OCI-LY1 (cell line): ENCODE results near the gene FAM149A.

Experiments
- H2AFZ ChIP-seq: fragments of 200-600 bp; sonication (generic), shearing (Covaris generic); 2 replicates; pipeline ENCODE4 v1.6.0; 2014; ENCODE audit warnings: antibody characterized with exemption, mild to moderate bottlenecking, low read length
- H3F3A ChIP-seq: fragments of 200-600 bp; sonication (generic), shearing (Covaris generic); 2 replicates; pipeline ENCODE4 v1.6.0; 2014; ENCODE audit warnings: mild to moderate bottlenecking, antibody characterized with exemption, low read length, moderate library complexity; ENCODE audit not compliant: insufficient read depth
- H3K27ac ChIP-seq: fragments of 200-600 bp; sonication (generic); 2 replicates; pipeline ENCODE4 v1.5.1; 2014; ENCODE audit warnings: low read length, mixed run types, mild to moderate bottlenecking, low read depth; ENCODE audit not compliant: poor library complexity, severe bottlenecking
- H3K27me3 ChIP-seq: fragments of 200-600 bp; sonication (generic); 2 replicates; pipeline ENCODE4 v1.6.0; 2014; ENCODE audit warnings: antibody characterized with exemption, mild to moderate bottlenecking, low read length, moderate library complexity; ENCODE audit not compliant: insufficient read depth
- H3K36me3 ChIP-seq: fragments of 200-600 bp; sonication (generic); 2 replicates; pipeline ENCODE4 v1.6.1; 2014; ENCODE audit warnings: mild to moderate bottlenecking, antibody characterized with exemption, low read length, moderate library complexity, mixed read lengths; ENCODE audit not compliant: insufficient read depth
- H3K4me1 ChIP-seq: fragments of 200-600 bp; sonication (generic); 2 replicates; pipeline ENCODE4 v1.5.1; 2014; ENCODE audit warnings: mild to moderate bottlenecking, low read length, moderate library complexity; ENCODE audit not compliant: insufficient read depth, severe bottlenecking
- H3K4me2 ChIP-seq: fragments of 200-600 bp; sonication (generic), shearing (Covaris generic); 2 replicates; pipeline ENCODE4 v1.6.1; 2014; ENCODE audit warnings: low read length
- H3K4me3 ChIP-seq: fragments of 200-600 bp; sonication (generic); 2 replicates; pipeline ENCODE4 v1.5.1; 2014; ENCODE audit warnings: low read length, low read depth, mild to moderate bottlenecking, mixed read lengths; ENCODE audit not compliant: poor library complexity, severe bottlenecking
- H3K79me2 ChIP-seq: fragments of 200-600 bp; shearing (Covaris generic); 2 replicates; pipeline ENCODE4 v1.6.1; 2016; ENCODE audit warnings: mixed run types, low read length, mixed read lengths; ENCODE audit not compliant: insufficient read depth
- H3K9ac ChIP-seq: fragments of 200-600 bp; sonication (generic), shearing (Covaris generic); 2 replicates; pipeline ENCODE4 v1.6.1; 2014; ENCODE audit warnings: mild to moderate bottlenecking, low read length, mixed read lengths
- H3K9me2 ChIP-seq: fragments of 200-600 bp; sonication (generic), shearing (Covaris generic); 2 replicates; pipeline ENCODE4 v1.6.1; 2014; ENCODE audit warnings: low read depth, mild to moderate bottlenecking, low read length, mixed read lengths
- H3K9me3 ChIP-seq: fragments of 200-600 bp; shearing (Covaris generic); 2 replicates; pipeline ENCODE4 v1.6.1; 2014; ENCODE audit warnings: low read length, mixed read lengths
- H4K20me1 ChIP-seq: fragments of 200-600 bp; sonication (generic), shearing (Covaris generic); 2 replicates; pipeline ENCODE4 v1.6.0; 2016; ENCODE audit warnings: mild to moderate bottlenecking, low read length; ENCODE audit not compliant: insufficient read depth
- EZH2 ChIP-seq: fragments of 200-600 bp; sonication (generic), shearing (Covaris generic); IDR thresholded peaks from 2 replicates; pipeline ENCODE4 v1.8.0; 2017; ENCODE audit warnings: borderline replicate concordance, mixed run types, mild to moderate bottlenecking, antibody characterized with exemption, low read length, moderate library complexity, mixed read lengths
- TF ChIP-seq, protein P1 (sequence below): fragments of 200-600 bp; sonication (generic), shearing (Covaris generic); IDR thresholded peaks from 2 replicates; pipeline ENCODE4 v1.5.1; 2017; ENCODE audit warnings: mild to moderate bottlenecking, antibody characterized with exemption, low read length, moderate library complexity, mixed read lengths

FAM149A gene

DNA sequence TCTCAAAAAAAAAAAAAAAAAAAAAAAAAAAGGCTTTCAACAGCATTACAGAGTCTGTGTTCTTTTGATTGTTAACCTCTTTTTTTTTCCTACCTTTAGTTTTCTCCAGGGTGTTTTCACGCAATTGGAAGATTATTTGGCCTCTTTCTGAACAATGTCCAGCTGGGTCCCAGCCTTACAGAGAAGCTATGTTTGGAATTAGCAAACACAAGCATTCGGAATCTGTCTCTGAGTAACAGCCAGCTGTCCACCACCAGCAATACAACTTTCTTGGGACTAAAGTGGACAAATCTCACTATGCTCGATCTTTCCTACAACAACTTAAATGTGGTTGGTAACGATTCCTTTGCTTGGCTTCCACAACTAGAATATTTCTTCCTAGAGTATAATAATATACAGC is 22.3 kb upstream of the FAM149A start:
- H3F3A ChIP-seq: no peaks in the 10 kb centered on the region
- TF ChIP-seq EZH2: no peak
- TF ChIP-seq, protein P1, sequence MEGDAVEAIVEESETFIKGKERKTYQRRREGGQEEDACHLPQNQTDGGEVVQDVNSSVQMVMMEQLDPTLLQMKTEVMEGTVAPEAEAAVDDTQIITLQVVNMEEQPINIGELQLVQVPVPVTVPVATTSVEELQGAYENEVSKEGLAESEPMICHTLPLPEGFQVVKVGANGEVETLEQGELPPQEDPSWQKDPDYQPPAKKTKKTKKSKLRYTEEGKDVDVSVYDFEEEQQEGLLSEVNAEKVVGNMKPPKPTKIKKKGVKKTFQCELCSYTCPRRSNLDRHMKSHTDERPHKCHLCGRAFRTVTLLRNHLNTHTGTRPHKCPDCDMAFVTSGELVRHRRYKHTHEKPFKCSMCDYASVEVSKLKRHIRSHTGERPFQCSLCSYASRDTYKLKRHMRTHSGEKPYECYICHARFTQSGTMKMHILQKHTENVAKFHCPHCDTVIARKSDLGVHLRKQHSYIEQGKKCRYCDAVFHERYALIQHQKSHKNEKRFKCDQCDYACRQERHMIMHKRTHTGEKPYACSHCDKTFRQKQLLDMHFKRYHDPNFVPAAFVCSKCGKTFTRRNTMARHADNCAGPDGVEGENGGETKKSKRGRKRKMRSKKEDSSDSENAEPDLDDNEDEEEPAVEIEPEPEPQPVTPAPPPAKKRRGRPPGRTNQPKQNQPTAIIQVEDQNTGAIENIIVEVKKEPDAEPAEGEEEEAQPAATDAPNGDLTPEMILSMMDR: no peak
- H4K20me1 ChIP-seq: no peaks in the 10 kb centered on the region
- no peaks in the 10 kb centered on the region for H3K4me1 ChIP-seq
- H3K9me3 ChIP-seq: no peaks in the 10 kb centered on the region
- no peaks in the 10 kb centered on the region for H3K9me2 ChIP-seq
- no peak overlapping the region for H3K27ac ChIP-seq
- H3K4me3 ChIP-seq: no peak overlapping the region
- no peak overlapping the region for H3K9ac ChIP-seq
- peaks cover 7% of the 10 kb centered on the region; the same call in 1 of the 2 replicates for H3K27me3 ChIP-seq
- H3K79me2 ChIP-seq: no peaks in the 10 kb centered on the region
- no peaks in the 10 kb centered on the region for H3K36me3 ChIP-seq
- no peak overlapping the region for H2AFZ ChIP-seq
- no peak overlapping the region for H3K4me2 ChIP-seq

DNA sequence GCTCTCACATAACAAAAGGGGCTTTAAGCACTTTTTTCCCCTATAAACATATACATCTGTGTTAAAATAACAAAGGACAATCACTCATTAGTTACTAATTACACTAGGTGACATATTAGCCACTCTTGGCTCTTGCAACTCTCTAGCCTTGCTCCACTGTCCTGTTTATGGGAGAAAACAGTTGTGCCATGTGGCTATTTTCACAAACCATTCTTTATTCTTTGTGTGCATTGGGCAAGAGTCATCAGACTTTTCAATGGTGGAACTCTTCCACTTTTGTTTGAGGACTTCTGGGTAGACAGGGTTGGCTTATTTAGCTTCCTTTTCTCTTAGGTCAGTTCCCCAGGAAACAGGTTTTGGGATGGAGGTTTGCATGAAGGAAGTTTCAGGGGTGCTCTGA is 16.0 kb upstream of the FAM149A start:
- no peaks in the 10 kb centered on the region for H3F3A ChIP-seq
- H3K4me2 ChIP-seq: no peak overlapping the region
- no peaks in the 10 kb centered on the region for H3K27me3 ChIP-seq
- no peak overlapping the region for H2AFZ ChIP-seq
- no peak overlapping the region for H3K4me3 ChIP-seq
- no peak overlapping the region for H3K27ac ChIP-seq
- H4K20me1 ChIP-seq: no peaks in the 10 kb centered on the region
- TF ChIP-seq, protein P1: no peak
- TF ChIP-seq EZH2: no peak
- H3K4me1 ChIP-seq: no peaks in the 10 kb centered on the region
- no peaks in the 10 kb centered on the region for H3K9me2 ChIP-seq
- H3K9ac ChIP-seq: no peak overlapping the region
- no peaks in the 10 kb centered on the region for H3K9me3 ChIP-seq
- H3K36me3 ChIP-seq: no peaks in the 10 kb centered on the region
- no peaks in the 10 kb centered on the region for H3K79me2 ChIP-seq

DNA sequence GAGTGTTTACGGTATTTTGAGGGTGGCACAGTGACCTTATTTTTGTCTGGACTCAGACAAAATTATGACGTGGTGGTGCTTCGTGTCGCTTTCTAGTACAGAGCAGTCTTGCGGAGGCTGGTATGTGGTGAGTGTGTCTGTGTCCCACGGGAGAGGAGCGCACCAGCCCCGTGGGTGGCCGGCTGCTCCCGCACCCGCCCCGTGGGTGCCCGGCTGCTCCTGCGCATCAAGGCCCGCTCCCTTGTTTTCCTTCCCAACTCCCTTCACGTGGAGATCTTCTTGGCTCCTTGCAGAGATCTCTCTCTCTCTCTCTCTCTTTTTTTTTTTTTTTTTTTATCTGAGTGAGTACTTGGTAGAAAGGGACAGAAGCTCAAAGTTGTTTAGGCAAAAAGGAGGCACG is 12.2 kb upstream of the FAM149A start:
- no peaks in the 10 kb centered on the region for H3K27me3 ChIP-seq
- no peaks in the 10 kb centered on the region for H3K79me2 ChIP-seq
- H2AFZ ChIP-seq: no peak overlapping the region

More for the DNA sequence above, 12.2 kb upstream of the FAM149A start:
- H3K9me3 ChIP-seq: no peaks in the 10 kb centered on the region
- H3F3A ChIP-seq: no peaks in the 10 kb centered on the region
- H3K27ac ChIP-seq: no peak overlapping the region
- H3K36me3 ChIP-seq: no peaks in the 10 kb centered on the region
- H3K4me3 ChIP-seq: no peak overlapping the region
- H3K4me1 ChIP-seq: no peaks in the 10 kb centered on the region
- no peaks in the 10 kb centered on the region for H4K20me1 ChIP-seq
- H3K4me2 ChIP-seq: no peak overlapping the region
- TF ChIP-seq, protein P1: no peak
- no peak for TF ChIP-seq EZH2
- no peaks in the 10 kb centered on the region for H3K9me2 ChIP-seq
- H3K9ac ChIP-seq: no peak overlapping the region
